ENCODE results near the gene NKX1-1. TPM values are rescaled to one million over a fixed set of nuclear protein-coding genes. Genes with fewer than 3 reads are reported as not detected.

The NKX1-1 gene
- total RNA-seq, 1 donor from 2014 or later, result not detected

DNA sequence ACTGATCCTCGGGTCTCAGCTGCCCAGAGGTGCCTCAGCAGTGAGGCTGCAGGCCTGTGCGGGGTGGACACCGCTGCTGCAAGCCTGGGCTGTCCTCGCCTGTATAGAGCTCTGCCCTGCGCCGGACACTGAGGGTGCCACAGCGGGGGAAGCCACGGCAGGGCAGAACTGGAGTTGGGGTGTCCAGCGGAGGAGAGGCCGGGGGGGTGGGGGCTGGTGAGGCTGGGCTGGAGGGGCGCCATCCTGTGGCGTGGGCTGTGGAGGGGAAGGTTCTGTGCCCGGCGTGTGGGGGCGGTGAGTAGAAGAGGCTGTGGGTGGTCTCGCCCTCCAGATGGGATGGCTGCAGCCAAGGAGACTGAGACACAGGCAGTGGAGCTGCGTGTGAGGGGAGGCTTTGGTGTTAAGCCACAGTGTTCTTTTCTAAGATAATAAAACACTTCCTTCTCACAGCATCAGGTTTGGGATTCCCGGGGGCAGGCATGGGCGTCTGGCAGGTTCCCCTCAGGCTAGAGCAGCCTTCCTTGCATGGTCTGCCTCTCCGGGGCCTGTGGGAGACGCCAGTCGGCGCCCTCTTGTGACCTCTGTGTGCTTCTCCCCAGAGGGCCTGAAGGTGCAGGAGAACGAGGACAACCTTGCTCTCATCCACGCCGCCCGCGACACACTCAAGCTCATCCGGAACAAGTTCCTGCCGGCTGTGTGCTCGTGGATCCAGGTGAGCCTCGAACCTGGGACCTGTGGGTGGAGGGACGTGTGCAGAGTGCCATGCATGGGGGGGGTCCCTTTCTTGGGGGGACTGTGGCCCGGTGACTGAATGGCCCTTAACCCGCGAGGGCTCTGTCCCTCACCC, 51.9 kb downstream of the NKX1-1 start:
- Mint-ChIP-seq H3K4me1 (ENCODE audit: low read depth) (no peaks in the 10 kb centered on the region), H3K4me3 (ENCODE audit: low read depth) (no peak overlapping the region), H3K9me3 (ENCODE audit: low read depth) (no peaks in the 10 kb centered on the region)

GRCh38 chr4:1353186-1354055, 52.8 kb downstream of the NKX1-1 start:
- no peak for DNase-seq (ENCODE audit: low spot score, unreplicated experiment)
- H3K4me3 Mint-ChIP-seq (ENCODE audit: low read depth), result no peak overlapping the region
- H3K27me3 Mint-ChIP-seq, result no peaks in the 10 kb centered on the region
- H3K27ac Mint-ChIP-seq, result no peak overlapping the region
- H3K4me1 Mint-ChIP-seq (ENCODE audit: low read depth), result peaks cover 8% of the 10 kb centered on the region
- H3K36me3 Mint-ChIP-seq (ENCODE audit: insufficient read depth), result peaks cover 2% of the 10 kb centered on the region
- no peaks in the 10 kb centered on the region for H3K9me3 Mint-ChIP-seq (ENCODE audit: low read depth)
- TF ChIP-seq, protein P1, sequence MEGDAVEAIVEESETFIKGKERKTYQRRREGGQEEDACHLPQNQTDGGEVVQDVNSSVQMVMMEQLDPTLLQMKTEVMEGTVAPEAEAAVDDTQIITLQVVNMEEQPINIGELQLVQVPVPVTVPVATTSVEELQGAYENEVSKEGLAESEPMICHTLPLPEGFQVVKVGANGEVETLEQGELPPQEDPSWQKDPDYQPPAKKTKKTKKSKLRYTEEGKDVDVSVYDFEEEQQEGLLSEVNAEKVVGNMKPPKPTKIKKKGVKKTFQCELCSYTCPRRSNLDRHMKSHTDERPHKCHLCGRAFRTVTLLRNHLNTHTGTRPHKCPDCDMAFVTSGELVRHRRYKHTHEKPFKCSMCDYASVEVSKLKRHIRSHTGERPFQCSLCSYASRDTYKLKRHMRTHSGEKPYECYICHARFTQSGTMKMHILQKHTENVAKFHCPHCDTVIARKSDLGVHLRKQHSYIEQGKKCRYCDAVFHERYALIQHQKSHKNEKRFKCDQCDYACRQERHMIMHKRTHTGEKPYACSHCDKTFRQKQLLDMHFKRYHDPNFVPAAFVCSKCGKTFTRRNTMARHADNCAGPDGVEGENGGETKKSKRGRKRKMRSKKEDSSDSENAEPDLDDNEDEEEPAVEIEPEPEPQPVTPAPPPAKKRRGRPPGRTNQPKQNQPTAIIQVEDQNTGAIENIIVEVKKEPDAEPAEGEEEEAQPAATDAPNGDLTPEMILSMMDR (IDR thresholded peaks at IDR 0.05; ENCODE audit: unreplicated experiment), result no peak

More for the DNA sequence above, 51.9 kb downstream of the NKX1-1 start:
- Mint-ChIP-seq H3K27ac (no peak overlapping the region), H3K36me3 (ENCODE audit: insufficient read depth) (peaks cover 4% of the 10 kb centered on the region), H3K27me3 (no peaks in the 10 kb centered on the region)
- TF ChIP-seq, protein P1 (IDR thresholded peaks at IDR 0.05; ENCODE audit: unreplicated experiment), result no peak
- DNase-seq (ENCODE audit: low spot score, unreplicated experiment), result no peak

Other genes starting within 250 kb of the NKX1-1 start
- gene SPON2, start 233.9 kb downstream of the NKX1-1 start, total RNA-seq, result 1.9 and 2.2 TPM in 2 replicates
- 199 and 204 TPM in 2 replicates for gene CTBP1, start 157.3 kb downstream of the NKX1-1 start, total RNA-seq
- gene MAEA, start 116.6 kb downstream of the NKX1-1 start, total RNA-seq, result 77.8 and 81.3 TPM in 2 replicates
- gene UVSSA, start 59.2 kb downstream of the NKX1-1 start, total RNA-seq, result 32.5 and 39.5 TPM in 2 replicates

Measured in progenitor cell of endocrine pancreas (in vitro differentiated cells).